GM19193 (cell line): ENCODE measurements around the gene NBPF3.

ENCODE experiments used
- POLR2A ChIP-seq: IDR thresholded peaks from 4 replicates; pipeline ENCODE4 v1.6.1; 2011; ENCODE audit not compliant: insufficient read depth, insufficient read length; ENCODE audit errors: extremely low read depth

Gene NBPF3

DNA sequence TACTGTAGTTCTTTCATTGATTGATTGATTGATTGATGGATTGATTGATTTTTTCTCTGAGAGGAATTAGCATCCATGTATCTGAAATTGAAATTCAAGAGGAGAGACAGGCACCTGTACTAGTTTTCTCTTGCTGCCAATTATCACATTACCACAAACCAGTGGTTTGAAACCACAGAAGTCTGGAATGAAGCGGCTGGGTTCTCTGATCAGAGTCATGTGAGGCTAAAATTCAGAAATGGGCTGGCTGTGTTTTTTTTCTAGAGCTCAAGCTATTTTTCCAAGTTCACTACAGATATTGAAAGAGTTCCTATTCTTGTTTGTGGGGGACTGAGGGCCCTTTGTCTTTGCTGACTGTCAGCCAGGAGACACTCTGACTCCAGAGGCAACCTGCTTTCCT lies 10.0 kb downstream of the NBPF3 start:
- TF ChIP-seq POLR2A, result no peak

GRCh38 chr1:21451212-21451611 lies 11.3 kb downstream of the NBPF3 start:
- no peak for TF ChIP-seq POLR2A

DNA sequence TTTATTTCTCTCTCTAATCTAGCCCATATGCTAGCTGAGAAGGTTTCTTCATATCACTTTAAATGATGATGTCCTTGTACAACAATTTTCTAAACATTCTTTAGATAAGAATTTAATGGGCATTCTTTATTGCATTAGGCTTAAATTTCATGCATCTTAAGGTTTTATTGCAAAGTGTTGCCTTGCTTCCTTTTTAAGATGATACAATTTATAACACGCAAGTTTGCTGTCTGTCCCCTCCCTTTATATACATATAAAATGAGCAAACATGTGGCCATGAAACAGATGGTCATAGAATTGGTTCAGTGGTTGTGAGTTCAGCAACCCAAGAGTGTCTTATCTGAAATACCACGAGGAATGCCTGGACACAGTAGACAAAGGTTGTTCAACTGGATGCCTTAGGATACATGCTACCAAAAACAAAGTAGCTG lies 12.1 kb downstream of the NBPF3 start:
- no peak for TF ChIP-seq POLR2A

GRCh38 chr1:21457654-21458053 lies 17.7 kb downstream of the NBPF3 start:
- TF ChIP-seq POLR2A, result no peak

- no peak for TF ChIP-seq POLR2A
Measured at GRCh38 chr1:21468599-21468998, 28.7 kb downstream of the NBPF3 start.

- no peak for TF ChIP-seq POLR2A
Measured at GRCh38 chr1:21469581-21469980, 29.6 kb downstream of the NBPF3 start.

DNA sequence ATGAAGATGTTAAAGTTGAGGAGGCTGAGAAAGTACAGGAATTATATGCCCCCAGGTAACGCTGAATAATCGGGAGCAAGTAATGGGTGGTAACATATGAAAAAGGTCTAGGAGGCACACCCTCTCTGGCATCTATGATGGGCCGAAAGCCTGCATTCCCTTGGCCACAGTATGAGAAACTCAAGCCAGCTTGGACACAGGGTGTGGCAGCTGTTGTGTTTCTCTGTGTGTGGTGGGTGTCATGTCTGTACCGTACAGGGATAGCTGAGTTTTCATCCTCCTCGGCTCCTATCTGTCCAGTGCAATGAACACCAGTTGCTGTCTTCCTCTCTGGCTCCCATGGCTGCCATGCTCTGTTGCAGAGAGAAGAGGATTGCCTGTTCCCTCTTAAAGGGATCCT lies 32.9 kb downstream of the NBPF3 start:
- no peak for TF ChIP-seq POLR2A

GRCh38 chr1:21478356-21478755 lies 38.4 kb downstream of the NBPF3 start:
- TF ChIP-seq POLR2A, result no peak

- no peak for TF ChIP-seq POLR2A
Measured at GRCh38 chr1:21489146-21489545, 49.2 kb downstream of the NBPF3 start.

DNA sequence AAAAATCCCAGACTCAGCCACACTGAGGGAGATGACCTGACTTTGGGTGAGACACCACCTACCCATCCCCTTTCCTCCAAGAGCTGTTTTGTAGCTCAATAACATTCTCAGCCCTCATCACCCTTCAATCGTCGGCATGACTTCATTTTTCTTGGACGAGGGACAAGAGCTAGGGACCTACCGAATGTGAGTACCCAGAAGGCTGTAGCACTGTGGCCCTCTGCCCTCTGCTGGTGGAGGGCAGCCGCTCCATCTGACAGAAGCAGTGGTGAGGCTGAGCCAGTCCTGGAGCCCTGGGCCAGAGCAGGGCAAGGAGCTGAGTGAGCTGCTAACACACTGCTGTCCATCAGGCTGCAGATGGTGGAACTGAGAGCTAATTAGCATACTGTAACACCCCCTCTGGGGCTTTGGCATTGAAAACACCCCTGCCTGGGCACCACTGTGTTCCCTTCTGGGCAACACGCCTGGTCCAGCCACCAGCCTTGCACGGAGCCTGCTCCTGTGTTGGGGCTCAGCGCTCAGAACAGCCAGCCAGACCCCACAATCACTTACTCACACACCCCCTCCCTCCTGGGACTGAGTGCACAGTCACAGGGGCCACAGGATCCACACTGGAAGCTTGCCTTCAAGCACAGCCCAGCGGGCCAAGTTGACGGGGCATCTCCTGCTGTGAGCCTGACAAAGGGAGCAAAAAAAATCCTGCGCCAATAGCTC lies 51.0 kb downstream of the NBPF3 start:
- no peak for TF ChIP-seq POLR2A

DNA sequence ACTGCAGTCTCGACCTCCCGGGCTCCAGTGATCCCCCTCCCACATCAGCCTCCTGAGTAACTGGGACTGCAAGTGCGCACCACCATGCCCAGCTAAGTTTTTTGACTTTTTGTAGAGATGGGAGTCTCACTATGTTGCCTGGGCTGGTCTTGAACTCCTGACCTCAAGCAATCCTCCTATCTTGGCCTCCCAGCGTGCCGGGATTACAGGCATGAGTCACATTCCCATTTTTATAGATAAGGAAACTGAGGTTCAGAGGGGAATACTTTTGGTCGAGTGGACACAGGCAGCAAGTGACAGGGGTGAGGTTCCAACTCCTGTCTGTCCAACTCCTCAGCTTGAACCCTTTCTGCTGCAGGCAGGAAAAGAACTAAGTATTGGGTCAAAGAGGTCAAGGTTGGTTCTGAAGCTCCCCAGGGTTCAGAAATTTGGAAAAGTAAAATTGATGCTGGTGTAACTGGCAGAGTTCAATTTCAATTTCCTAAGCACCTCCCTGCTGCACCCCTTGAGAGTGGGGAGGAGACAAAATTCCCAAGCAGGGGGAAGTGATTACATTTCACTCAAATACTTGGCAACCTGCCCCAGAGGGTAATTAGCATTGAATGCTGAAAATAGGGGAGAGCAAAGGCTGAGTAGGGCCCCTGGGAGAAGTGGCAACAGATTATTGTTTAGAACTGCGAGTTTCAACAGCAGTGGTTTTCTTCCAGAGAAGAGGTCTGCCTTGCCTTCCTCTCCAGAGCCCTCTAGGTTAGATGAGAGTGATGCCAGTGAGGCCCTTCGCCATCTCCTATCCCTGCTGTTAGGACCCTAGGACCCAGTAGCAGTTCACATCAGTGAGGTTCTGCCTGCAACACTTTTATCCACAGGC lies 51.8 kb downstream of the NBPF3 start:
- TF ChIP-seq POLR2A, result no peak

DNA sequence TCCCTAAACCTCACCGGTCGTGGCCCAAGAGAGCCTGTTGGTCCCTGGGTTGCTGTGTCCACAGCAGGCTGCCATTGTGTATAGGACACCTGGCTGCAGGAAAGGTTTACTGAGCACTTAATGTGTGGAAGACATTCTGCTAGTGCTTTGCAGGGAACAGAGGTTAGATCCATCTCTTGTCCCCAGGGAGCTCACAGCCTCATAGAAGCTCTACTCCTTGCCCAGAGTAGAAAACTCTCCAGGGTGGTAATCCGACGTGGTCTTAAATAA lies 52.4 kb downstream of the NBPF3 start:
- TF ChIP-seq POLR2A, result no peak

DNA sequence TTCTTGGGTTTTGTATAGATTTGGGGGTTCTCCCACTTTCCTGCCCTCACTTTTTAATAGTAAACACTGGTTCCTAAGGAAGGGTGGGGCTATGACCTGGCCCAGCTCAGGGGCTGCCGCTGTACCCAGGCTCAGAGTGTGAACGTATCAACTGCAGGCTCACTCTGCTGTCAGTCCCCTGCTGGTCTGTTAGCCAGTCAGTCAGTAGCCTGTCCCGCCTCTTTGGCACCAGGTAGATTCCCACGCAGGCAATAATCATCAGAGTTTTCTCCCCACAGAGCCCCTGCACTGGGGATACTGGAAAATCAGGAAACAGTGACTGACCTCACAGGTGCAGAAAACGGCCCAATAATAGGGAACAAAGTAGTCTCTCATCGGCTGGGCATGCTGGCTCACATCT lies 54.3 kb downstream of the NBPF3 start:
- TF ChIP-seq POLR2A, result no peak

GRCh38 chr1:21495225-21495820 lies 55.4 kb downstream of the NBPF3 start:
- TF ChIP-seq POLR2A, result no peak

DNA sequence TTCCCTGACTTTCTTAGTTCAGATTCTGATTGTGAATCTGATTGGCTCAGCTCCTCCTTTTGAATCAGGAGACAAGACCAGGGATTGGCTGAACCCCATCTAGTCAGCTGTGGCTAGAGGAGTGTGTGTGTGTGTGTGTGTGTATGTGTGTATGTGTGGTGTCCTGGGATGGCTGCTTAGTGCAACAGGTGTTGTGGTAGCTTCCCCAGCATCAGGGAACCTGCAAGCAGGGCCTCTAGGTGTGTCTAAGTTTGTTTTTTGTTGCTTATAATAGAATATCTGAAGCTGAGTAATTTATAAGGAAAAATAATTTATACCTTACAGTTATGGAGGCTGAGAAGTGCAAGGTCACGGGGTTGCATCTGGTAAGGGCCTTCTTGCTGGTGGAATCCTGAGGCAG lies 56.1 kb downstream of the NBPF3 start:
- no peak for TF ChIP-seq POLR2A

GRCh38 chr1:21496886-21497285 lies 56.9 kb downstream of the NBPF3 start:
- no peak for TF ChIP-seq POLR2A
